Stimulated activated CD8-positive, alpha-beta memory T cell treated with anti-CD3 and anti-CD28 coated beads, Interleukin-12 subunit alpha, Interleukin-12 subunit beta, amount 100 ng/mL, for 4 hours (primary cell): Measurements from ENCODE around the gene FOXF2.

ENCODE experiments used
- DNase-seq: peaks from one replicate; pipeline ENCODE4 v3.0.0-alpha.2; 2020; ENCODE audit warnings: low read depth

Gene FOXF2

GRCh38 chr6:1390946-1391799 is 1.8 kb downstream of the FOXF2 start:
- DNase-seq = no peak

- no peak for DNase-seq
Measured at GRCh38 chr6:1391800-1392309, 2.5 kb downstream of the FOXF2 start.

GRCh38 chr6:1392813-1393640 is 3.7 kb downstream of the FOXF2 start:
- no peak for DNase-seq

- no peak for DNase-seq
Measured at GRCh38 chr6:1393641-1394283, 4.4 kb downstream of the FOXF2 start.

GRCh38 chr6:1394514-1395463 is 5.4 kb downstream of the FOXF2 start:
- DNase-seq = no peak

- no peak for DNase-seq
Measured at GRCh38 chr6:1395506-1395905, 6.1 kb downstream of the FOXF2 start.

- no peak for DNase-seq
Measured at GRCh38 chr6:1395941-1396908, 6.8 kb downstream of the FOXF2 start.

GRCh38 chr6:1396952-1397868 is 7.8 kb downstream of the FOXF2 start:
- peak; percentile 32 for DNase-seq

GRCh38 chr6:1399085-1399780 is 9.9 kb downstream of the FOXF2 start:
- DNase-seq = no peak

GRCh38 chr6:1400126-1400850 is 10.9 kb downstream of the FOXF2 start:
- no peak for DNase-seq

- DNase-seq = no peak
Measured at GRCh38 chr6:1402369-1402768, 13.0 kb downstream of the FOXF2 start.

GRCh38 chr6:1402868-1403267 is 13.5 kb downstream of the FOXF2 start:
- DNase-seq = no peak

- no peak for DNase-seq
Measured at GRCh38 chr6:1403851-1404712, 14.7 kb downstream of the FOXF2 start.

GRCh38 chr6:1404713-1405098 is 15.3 kb downstream of the FOXF2 start:
- no peak for DNase-seq

- DNase-seq = no peak
Measured at GRCh38 chr6:1405221-1405620, 15.8 kb downstream of the FOXF2 start.

GRCh38 chr6:1406306-1407072 is 17.1 kb downstream of the FOXF2 start:
- DNase-seq = no peak
